ENCODE results near the gene MTMR3.
"Not testable (repeated sequence)": the region's sequence is repeated elsewhere in the genome, so short reads cannot be mapped to it uniquely, and the experiment has no call there.

MTMR3 gene

GRCh38 chr22:29883045-29883774, at the start of gene MTMR3:
MTMR3 (plus strand) TSS chr22:29883174; CDS start chr22:29971060, 87,886 bp downstream.
- DNase-seq: no peak

DNA sequence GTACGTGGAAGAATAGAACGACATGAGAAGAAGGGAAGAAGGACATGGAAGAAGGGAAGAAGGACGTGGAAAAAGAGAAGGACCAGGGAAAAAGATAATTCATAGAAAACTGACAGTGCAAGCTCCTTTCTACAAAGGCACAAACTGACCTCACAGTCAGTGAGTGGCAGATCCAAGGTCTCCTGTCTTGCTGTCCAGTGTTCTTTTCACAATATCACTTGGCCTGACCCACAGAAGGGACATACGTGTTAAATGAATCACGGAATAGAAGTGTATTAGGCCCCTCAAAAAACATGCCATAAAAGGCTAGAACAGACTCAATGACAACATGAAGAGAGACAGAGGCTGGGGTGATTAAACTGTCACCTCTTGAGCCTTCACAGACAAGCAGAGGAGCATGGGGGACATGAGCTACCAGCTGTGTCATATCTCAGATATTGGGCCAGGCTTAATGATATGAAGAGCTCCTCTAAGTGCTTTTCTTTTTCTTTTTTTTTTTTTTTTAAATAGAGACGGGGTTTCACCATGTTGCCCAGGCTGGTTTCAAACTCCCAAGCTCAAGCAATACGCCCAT, 49.5 kb upstream of the MTMR3 start:
- no peak for DNase-seq

DNA sequence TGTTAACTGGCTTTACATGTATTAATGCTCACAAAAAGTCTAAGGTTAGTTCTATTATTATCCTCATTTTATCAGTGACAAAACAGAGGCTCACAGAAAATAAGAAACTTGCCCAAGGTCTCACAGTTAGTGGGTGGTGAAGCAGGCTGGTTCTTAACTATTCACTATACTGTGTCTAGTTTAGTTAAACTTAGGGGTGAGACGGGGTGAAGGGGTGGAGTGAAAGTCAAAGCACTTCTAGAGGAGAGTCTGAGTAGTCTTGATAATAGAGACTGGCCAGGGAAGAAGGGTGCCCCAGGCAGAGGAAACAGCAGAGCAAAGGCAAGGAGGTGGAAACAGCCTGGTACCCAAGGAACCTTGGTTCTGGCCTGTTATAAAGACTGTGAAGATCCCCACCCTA, 48.9 kb upstream of the MTMR3 start:
- DNase-seq: no peak

GRCh38 chr22:29836791-29837370, 46.1 kb upstream of the MTMR3 start:
- DNase-seq: not testable (repeated sequence)

DNA sequence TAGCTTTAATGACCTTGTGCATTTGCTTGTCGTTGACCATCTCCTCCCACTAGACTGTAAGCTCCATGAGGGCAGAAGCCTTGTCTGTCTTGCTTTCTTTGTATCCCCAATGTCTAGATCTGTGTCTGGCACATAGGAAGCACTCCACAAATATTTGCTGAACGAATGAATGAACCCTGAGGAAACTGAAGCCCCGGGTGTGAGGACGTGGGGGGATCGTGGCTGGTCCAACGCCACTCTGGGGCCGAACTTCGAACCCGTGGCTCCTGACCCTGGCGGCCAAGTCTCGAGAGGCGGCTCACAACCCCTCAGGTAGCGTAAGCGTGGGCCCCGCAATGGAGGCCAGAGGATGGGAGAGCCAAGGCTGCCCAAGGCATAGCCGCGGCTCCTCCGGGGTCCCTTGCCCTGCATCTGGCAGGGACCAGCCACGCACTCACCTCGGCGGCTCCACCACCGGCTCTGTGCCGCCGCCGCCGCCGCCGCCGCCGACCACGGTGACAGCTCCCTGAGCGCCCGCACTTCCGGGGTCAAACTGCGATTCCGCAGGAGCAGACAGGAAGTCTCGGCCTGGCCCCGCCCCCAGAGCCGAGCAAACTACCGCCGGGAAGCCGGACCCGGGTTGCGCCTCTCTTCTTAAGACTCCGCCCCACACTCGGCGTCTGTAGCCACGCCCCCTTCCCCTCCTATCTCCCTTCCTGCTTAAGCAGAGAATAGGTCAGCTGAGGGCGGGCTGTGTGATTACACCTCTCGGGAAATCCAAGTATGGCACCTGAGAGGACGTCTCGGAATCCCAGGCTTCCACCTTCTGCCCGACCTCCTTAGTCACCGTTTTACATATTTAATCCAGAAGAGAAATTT, 45.0 kb upstream of the MTMR3 start, which contains the start of gene ASCC2:
Gene ASCC2 (minus strand): TSS at position 534 of the 858 bp plus-strand sequence. CDS start 5,949 bp downstream, outside the sequence.
- DNase-seq: peak; percentile 84

- no peak for DNase-seq
Measured at GRCh38 chr22:29838599-29838956, 44.4 kb upstream of the MTMR3 start.

DNA sequence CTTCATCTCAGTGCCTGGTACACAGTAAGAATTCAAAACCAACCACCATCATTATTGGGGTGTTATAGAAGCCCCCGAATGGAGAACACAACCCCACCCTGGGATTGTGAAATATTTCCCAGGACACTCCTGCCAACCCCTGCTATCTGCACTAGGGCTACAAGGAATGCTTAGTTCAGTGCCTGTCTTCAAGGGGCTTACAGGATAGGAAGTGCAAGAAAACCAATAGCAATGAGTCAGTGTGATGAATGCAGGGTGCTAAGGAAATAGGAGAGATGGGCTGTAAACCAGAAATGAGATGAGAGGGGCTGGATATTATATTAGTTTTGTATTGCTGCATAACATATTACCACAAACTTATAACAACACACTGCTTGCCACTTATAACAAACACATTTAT, 43.9 kb upstream of the MTMR3 start:
- no peak for DNase-seq

DNA sequence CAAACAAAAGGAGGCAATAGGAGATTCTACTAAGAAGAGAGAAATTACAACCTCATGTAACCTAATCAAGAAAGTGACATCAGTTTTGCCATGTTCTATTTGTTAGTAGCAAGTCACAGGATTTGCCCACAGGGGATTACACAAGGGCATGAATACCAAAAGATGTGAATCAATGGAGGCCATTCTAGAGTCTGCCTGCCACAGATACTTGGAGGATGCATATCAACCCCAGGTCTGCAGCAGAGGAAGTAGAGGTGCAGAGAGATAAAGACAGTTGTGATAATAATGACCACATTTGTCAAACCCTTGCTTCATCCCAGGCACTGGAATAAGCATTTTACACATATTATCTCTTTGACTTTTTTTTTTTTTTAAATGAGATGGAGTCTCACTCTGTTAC, 42.5 kb upstream of the MTMR3 start:
- DNase-seq: no peak

DNA sequence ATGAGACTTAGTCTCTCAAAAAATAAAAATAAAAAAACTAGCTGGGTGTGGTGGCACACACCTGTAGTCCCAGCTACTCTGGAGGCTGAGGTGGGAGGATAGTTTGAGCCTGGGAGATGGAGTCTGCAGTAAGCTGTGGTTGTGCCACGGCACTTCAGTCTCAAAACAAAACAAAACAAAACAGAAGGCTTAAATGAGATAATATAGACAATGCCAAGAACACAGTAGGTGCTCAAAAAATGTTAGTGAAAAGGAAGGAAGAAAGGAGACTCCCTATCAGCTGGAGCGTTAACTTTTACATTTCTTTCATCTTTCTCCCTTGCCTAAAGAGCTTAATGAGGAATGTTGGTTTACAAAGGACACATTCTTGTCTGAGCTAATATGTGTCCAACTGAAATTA, 40.8 kb upstream of the MTMR3 start:
- DNase-seq: no peak

DNA sequence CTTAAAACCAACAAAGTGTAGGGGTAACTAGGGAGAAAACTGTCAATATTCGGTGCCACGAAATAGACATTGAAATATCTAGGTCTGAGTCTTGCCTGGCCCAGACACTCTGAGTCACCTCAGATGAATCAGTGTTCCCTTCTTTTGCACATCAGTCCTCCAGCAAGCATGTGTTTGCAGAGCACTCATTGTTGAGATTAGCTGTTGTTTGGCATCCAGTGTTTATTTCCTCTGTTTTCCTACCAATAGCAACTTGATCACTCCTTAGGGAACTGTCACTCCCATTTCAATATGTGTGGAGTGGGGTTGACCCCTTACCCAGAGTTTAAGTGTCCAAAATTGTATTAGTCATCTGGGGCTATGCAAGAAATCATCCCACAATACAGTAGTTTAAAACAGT, 40.2 kb upstream of the MTMR3 start:
- DNase-seq: no peak

DNA sequence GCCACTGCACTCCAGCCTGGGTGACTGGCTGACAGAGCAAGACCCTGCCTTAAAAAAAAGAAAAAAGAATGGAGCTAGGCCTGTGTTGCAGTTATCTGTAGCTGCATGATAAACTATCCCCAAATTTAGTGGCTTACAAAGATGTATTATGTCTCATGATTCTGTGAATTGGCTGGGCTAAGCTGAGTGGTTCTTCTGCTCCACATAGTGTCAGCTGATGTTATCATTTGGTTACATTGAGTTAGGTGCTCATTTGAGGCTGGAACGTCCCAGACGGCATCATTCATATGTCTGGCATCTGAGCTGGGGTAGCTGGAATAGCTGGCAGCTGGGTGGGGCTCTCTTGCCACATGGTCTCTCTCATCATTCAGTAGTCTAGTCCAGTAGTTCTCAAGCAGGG, 36.7 kb upstream of the MTMR3 start:
- no peak for DNase-seq

DNA sequence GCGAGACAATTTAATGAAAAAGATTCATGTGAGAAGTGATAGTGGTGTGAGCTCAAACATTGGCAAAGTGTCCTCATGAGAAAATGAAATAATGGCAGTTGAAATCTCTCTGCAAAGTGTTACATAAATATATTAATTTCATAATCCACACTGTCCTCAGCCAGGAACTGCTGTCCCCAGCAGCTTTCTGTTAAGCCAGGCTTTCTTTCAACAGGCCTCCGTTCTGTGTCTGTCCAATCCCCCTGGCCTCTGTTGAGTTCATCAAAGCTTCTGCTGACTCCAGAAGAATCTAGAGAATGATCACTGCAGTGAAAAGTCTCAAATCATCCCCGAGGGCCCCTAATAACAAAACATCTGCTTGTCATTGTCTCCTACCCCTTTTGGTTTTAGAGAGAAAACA, 34.9 kb upstream of the MTMR3 start:
- DNase-seq: no peak

DNA sequence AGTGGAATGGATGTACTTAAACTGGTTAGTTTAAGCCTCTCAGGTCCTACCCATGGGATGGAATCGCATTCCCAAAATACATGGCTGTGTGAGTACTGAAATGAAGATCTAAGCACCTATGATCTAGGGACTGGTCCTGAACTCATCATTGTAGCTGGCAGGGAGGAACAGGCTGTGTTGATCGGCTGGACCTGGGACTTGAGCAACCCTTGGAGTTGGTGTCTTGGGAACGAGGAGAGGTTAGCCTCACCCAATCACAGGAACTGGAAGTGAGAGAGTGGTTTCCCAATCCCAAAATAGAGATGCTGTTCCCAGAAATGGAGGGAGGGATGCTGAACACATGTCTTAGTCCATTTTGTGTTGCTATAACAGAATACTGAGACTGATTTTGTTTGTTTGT, 28.5 kb upstream of the MTMR3 start:
- no peak for DNase-seq

- DNase-seq: no peak
Measured at GRCh38 chr22:29855611-29856181, 27.3 kb upstream of the MTMR3 start.

DNA sequence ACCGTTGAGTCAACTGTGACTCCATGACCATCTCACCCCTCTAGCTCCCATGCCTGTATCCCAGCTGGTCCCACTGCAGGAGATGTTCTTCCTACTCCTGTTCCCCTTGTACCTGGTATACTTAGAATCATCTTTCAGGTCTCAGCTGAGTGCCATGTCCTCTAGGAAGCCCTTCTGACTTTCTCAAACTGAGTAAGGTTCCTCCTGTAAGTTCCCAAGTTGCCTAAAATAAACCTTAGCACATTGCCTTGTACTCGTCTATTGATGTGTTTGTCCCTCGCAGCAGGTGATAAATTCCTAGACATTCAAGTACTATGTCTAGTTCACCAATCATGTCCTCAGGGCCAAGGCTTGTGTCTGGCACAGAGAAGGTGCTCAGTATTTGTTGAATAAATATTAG, 26.5 kb upstream of the MTMR3 start:
- DNase-seq: no peak

- DNase-seq: not testable (repeated sequence)
Measured at GRCh38 chr22:29859030-29859429, 23.9 kb upstream of the MTMR3 start.

DNA sequence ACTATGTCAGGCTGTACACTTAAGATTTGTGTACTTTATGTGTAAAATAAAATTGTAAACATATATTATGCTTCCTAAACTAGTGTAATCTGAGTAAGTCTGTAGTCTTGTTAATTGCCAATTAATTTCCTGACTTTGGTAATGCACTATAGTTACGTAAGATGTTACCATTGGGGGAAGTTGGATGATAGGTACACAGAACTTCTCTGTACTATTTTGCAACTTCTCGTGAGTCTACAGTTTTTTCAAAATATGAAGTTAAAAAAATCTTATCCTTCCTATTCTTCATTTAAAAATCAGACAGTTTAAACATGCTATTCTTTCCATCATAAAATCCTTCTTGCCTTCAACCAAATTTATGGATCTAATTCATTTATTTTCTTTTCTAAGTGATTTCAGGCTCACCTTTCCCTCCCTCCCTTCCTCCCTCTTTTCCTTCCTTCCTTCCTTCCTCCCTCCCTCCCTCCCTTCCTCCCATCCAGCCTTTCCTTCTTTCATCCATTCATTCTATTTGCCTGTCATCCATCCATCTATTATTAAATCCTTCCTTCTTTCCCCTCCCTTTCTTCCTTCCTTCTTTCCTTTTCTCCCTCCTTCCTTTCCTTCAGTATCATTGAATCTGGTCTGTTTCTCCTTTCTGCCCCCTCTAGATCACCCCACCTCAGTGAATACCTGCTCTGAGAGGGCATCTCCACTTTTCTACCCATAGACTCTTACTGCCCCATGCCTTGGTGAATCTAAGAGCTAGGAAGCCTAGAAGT, 22.8 kb upstream of the MTMR3 start:
- no peak for DNase-seq

- no peak for DNase-seq
Measured at GRCh38 chr22:29861672-29862297, 21.2 kb upstream of the MTMR3 start.

DNA sequence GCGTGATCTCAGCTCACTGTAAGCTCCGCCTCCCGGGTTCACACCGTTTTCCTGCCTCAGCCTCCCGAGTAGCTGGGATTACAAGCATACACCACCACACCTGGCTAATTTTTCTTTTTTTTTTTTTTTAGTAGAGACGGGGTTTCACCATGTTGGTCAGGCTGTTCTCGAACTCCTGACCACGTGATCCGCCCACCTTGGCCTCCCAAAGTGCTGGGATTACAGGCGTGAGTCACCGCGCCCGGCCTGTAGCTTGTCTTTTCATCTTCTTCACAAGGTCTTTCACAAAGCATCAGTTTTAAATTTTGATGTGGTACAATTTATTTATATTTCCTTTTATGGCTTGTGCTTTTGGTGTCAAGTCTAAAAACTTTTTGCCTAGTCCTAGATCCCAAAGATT, 17.4 kb upstream of the MTMR3 start:
- not testable (repeated sequence) for DNase-seq

GRCh38 chr22:29867260-29867659, 15.7 kb upstream of the MTMR3 start:
- no peak for DNase-seq

GRCh38 chr22:29867851-29868250, 15.1 kb upstream of the MTMR3 start:
- no peak for DNase-seq

DNA sequence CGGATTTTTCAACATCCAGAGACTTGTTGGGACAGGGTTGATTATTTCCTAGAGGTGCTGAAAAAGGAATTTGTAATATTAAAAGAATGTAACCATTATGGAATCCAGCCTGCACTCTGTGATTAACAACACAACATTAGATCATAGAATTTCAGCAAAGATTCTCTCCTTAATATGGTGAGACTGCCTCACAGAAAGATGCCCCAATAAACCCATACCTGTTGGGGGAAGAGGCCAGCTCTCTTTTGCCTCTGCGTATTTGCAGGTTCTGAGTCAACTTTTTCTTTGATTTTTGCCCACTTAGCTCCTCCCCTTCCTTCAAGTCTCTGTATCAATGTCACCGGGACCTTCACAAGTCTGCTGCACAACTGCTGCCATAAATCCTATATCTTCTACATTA, 12.4 kb upstream of the MTMR3 start:
- no peak for DNase-seq
